ENCODE results near the gene TTLL10.

DNA sequence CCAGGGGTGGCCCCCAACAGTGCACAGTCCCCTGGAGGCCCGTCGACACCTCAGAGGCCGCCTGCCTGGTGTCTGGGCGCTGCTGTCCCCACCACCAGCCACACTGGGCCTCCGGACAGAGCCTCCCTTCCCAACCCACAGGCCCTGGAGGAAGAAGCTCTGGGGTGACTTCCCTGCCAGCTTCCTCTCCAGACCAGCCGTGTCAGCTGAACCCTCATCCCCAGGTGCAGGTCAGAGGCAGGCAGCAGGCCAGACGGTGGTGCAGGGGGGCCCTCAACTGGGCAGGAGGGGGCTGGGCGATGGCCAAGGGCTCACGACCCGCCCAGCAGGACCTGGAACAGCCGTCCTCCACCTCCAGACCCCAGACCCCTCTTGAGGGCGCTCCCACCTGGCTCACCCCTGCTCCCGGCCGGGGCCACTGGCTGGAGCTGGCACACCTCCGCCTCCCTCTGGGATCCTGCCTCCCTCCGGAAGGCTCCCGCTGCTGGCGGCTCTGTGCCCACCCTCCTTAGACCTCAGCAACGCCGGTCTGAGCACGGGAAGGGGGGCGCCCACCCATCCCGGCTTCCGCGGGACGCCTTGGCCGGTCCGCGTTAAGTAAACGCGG is 32.2 kb downstream of the TTLL10 start:
- TF ChIP-seq POLR2A (IDR thresholded peaks at IDR 0.05), result no peak
- TF ChIP-seq, protein P1, sequence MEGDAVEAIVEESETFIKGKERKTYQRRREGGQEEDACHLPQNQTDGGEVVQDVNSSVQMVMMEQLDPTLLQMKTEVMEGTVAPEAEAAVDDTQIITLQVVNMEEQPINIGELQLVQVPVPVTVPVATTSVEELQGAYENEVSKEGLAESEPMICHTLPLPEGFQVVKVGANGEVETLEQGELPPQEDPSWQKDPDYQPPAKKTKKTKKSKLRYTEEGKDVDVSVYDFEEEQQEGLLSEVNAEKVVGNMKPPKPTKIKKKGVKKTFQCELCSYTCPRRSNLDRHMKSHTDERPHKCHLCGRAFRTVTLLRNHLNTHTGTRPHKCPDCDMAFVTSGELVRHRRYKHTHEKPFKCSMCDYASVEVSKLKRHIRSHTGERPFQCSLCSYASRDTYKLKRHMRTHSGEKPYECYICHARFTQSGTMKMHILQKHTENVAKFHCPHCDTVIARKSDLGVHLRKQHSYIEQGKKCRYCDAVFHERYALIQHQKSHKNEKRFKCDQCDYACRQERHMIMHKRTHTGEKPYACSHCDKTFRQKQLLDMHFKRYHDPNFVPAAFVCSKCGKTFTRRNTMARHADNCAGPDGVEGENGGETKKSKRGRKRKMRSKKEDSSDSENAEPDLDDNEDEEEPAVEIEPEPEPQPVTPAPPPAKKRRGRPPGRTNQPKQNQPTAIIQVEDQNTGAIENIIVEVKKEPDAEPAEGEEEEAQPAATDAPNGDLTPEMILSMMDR (IDR thresholded peaks at IDR 0.05 in 8 of 11, conservative IDR thresholded peaks at IDR 0.05 in 3 of 11), result no peak

Data from spleen (tissue), 7 donors.